BLaER1 treated with 17β-estradiol and CSF1 and Interleukin-3, amounts not matched to agents 10 nM and 100 nM (cell line): ENCODE results near the gene SWT1.

Experiments
- H3K27ac ChIP-seq, 11 experiments: shearing (Covaris generic); formaldehyde crosslinking; 2 replicates each; pipeline ENCODE4 v1.8.1; 2022
- H3K27me3 ChIP-seq, 11 experiments: shearing (Covaris generic); formaldehyde crosslinking; 2 replicates each; pipeline ENCODE4 v1.8.1; 2022
- H3K36me3 ChIP-seq, 11 experiments: shearing (Covaris generic); formaldehyde crosslinking; 2 replicates each; pipeline ENCODE4 v1.8.1; 2022
- H3K4me1 ChIP-seq, 10 experiments: shearing (Covaris generic); formaldehyde crosslinking; 2 replicates each; pipeline ENCODE4 v1.8.1; 2022
- H3K4me2 ChIP-seq, 11 experiments: shearing (Covaris generic); formaldehyde crosslinking; 2 replicates each; pipeline ENCODE4 v1.8.1; 2022
- H3K4me3 ChIP-seq, 10 experiments: shearing (Covaris generic); formaldehyde crosslinking; 2 replicates each; pipeline ENCODE4 v1.8.1; 2022
- H3K9ac ChIP-seq, 11 experiments: shearing (Covaris generic); formaldehyde crosslinking; 2 replicates each; pipeline ENCODE4 v1.8.1; 2022
- H3K9me3 ChIP-seq, 11 experiments: shearing (Covaris generic); formaldehyde crosslinking; replicated peaks in 1 of 11; 2 replicates each; pipeline ENCODE4 v1.8.1; 2022
- H4K20me1 ChIP-seq, 11 experiments: shearing (Covaris generic); formaldehyde crosslinking; 2 replicates each; pipeline ENCODE4 v1.8.1; 2022
- Cebpa-rat ChIP-seq, 11 experiments: shearing (Covaris generic); IDR thresholded peaks; 2 replicates each; pipeline ENCODE4 v1.8.1; 2022

The SWT1 gene

DNA sequence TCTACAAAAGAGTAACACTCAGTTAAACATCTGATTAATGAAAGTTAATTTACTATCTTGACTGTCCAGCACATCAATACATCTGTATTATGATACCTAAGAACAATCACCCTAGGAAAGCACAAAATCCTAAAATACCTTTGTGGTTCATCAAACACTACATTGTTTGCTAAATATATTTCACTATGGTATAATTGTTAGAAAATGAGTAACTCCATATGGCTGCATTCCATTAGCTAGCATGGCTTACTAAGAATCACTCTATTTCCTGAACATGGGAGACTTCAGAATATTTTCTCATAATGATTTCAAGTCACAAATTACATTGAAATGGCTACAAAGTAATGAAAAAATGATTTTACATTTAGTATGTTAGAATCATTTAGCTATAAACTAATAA is 12.7 kb upstream of the SWT1 start:
- Histone ChIP-seq H4K20me1 (no peaks in the 10 kb centered on the region), H3K27ac (no peak overlapping the region), H3K36me3 (peaks cover 40 to 96% (median 79%) of the 10 kb centered on the region in 11 experiments), H3K9ac (no peak overlapping the region), H3K4me2 (no peak overlapping the region), H3K4me1 (no peaks in the 10 kb centered on the region), H3K9me3 (no peaks in the 10 kb centered on the region), H3K27me3 (no peaks in the 10 kb centered on the region; a peak in 1 of 22 replicates), H3K4me3 (no peak overlapping the region)
- TF ChIP-seq Cebpa-rat (IDR thresholded peaks at IDR 0.05), result no peak

DNA sequence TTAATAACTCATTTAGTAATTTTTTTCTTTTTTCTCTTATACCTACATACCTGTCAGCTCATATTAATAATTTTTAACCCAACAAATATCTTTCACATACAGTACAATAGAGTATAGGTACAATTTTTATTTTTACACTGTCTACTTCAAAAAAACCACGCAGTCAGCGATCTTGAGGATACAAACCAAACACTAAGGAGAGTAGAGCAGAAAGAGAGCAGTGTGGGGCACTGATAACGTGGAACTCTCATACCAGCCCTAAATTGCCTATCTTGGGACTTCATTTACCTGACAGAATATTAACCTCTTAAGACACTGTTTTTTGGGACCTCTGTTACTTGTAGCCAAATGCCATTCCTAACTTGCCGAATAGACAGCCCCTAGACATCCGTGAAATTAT is 5.8 kb upstream of the SWT1 start:
- no peak overlapping the region for H3K9ac ChIP-seq

DNA sequence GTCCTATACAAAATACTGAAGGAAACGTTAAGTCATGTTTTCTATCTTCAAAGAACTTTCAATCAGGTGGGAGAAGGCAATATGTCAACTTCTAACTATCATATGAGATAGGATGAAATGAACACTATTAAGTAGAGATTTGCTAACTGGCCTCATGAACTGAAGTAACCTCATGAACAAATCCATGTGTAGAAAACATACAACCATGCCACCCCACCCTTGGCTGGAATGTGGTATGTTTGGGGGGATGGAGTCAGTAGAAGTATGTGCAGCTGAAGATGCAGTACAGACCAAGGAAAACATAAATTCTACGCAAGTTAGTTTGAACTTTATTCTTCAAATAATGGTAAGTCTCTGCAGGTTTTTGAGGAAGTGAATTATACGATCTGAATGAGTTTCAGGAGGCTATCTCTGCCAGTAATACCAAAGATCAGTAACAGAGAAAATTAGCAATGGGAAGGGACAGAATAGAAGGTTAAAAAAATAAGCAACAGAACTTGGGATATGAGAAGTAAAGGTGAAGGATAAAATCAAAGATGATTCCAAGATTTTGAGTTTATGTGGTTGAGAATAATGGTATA is 4.7 kb upstream of the SWT1 start:
- Histone ChIP-seq H3K9ac (no peak overlapping the region), H3K36me3 (peaks cover 28 to 46% (median 39%) of the 10 kb centered on the region in 11 experiments), H3K27ac (no peak overlapping the region), H4K20me1 (no peaks in the 10 kb centered on the region; a peak in 1 of 22 replicates), H3K4me1 (peaks cover 8 to 36% (median 20%) of the 10 kb centered on the region in 10 experiments; a peak in 19 of 20 replicates), H3K4me2 (peak overlapping the region in 3 of 11 experiments; percentile 6 to 98 (median 94); a peak in 4 of 22 replicates), H3K27me3 (no peaks in the 10 kb centered on the region), H3K4me3 (no peak overlapping the region), H3K9me3 (no peaks in the 10 kb centered on the region)
- TF ChIP-seq Cebpa-rat (IDR thresholded peaks at IDR 0.05), result no peak

More for the DNA sequence above, 5.8 kb upstream of the SWT1 start:
- Histone ChIP-seq H3K4me3 (no peak overlapping the region), H3K36me3 (peaks cover 29 to 56% (median 47%) of the 10 kb centered on the region in 11 experiments), H3K27me3 (no peaks in the 10 kb centered on the region), H3K4me2 (no peak overlapping the region), H3K27ac (no peak overlapping the region), H3K4me1 (peaks cover 8 to 36% (median 20%) of the 10 kb centered on the region in 10 experiments; a peak in 19 of 20 replicates), H4K20me1 (no peaks in the 10 kb centered on the region; a peak in 1 of 22 replicates), H3K9me3 (no peaks in the 10 kb centered on the region)
- no peak for TF ChIP-seq Cebpa-rat (IDR thresholded peaks at IDR 0.05)

DNA sequence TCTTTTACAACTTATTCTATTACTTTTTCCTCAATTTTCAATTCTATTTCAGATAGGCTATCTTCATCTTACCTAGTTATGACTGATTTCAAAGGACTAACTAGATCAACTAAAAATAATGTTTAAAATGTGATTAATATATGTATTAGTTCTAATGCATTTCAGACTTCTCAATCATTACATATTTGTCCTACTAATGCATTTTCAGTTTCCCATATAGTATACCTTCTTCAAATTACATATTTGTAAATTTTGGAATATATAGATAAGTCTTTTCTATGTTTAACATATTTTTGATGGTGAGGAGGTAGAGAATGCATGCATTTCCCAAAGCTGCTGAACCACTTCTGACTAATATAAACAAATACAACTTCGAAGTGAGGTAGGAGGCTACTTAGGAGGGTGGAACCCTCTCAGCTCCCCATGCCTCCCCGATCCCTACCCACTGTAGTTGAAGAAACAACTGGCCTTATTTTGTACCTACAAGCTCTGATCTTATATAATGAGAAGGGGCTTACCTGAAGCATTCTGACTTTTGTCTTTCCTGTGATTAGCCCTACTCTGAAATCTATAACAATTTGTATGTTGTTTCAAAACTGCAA is 2.0 kb upstream of the SWT1 start:
- Histone ChIP-seq H3K4me1 (peaks cover 21 to 56% (median 33%) of the 10 kb centered on the region in 10 experiments), H3K9me3 (no peaks in the 10 kb centered on the region), H3K27ac (peak overlapping the region in 4 of 11 experiments; percentile 13 to 99 (median 96); a peak in 5 of 22 replicates), H3K4me3 (peak overlapping the region; percentile 72 to 96 (median 84); a peak in 16 of 20 replicates), H3K9ac (peak overlapping the region in 10 of 11 experiments; percentile 33 to 98 (median 96); a peak in 13 of 22 replicates), H3K27me3 (no peaks in the 10 kb centered on the region), H4K20me1 (no peaks in the 10 kb centered on the region; a peak in 1 of 22 replicates), H3K36me3 (peaks cover 7 to 19% (median 13%) of the 10 kb centered on the region in 11 experiments), H3K4me2 (peak overlapping the region; percentile 72 to 98 (median 88))
- TF ChIP-seq Cebpa-rat (IDR thresholded peaks at IDR 0.05), result no peak

DNA sequence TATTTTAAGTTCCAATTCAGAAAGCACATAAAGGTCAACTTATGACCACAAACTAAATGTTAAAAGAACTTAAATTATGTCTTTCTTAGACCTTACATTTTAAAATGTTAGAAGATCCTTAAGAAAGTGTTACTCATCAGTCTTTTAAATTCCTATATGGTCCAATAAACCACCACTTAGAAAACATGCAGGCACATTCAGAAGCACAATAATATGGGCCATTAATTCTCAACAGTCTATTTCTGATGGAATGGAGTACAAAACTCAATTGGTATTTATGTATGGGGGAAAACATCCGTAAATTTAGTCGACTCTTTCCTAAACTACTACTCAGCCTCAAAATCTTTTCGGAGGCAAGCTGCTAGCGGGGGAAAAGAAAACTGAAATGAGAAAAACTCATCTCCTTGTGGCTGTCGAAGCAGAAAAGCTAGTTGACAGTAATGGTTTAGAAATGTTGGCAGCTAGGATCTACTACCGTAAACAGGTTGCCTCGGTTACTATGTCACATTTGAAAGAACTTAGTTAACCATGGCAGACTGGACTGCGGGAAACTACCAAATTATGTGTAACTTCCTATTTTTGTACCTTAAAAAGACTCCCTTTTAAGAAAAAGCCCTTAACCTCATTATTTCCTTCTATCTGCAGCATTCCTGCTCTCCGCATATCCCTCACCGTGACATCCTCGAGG is 1.2 kb upstream of the SWT1 start:
- Histone ChIP-seq H3K4me2 (peak overlapping the region; percentile 72 to 98 (median 88)), H4K20me1 (no peaks in the 10 kb centered on the region; a peak in 1 of 22 replicates), H3K4me3 (peak overlapping the region; percentile 72 to 96 (median 84)), H3K36me3 (peaks cover 1 to 12% (median 6%) of the 10 kb centered on the region in 11 experiments; a peak in 21 of 22 replicates), H3K9ac (peak overlapping the region; percentile 92 to 98 (median 96)), H3K27ac (peak overlapping the region; percentile 91 to 99 (median 96)), H3K27me3 (no peaks in the 10 kb centered on the region), H3K4me1 (peaks cover 24 to 60% (median 34%) of the 10 kb centered on the region in 10 experiments), H3K9me3 (no peaks in the 10 kb centered on the region)
- no peak for TF ChIP-seq Cebpa-rat (IDR thresholded peaks at IDR 0.05)

DNA sequence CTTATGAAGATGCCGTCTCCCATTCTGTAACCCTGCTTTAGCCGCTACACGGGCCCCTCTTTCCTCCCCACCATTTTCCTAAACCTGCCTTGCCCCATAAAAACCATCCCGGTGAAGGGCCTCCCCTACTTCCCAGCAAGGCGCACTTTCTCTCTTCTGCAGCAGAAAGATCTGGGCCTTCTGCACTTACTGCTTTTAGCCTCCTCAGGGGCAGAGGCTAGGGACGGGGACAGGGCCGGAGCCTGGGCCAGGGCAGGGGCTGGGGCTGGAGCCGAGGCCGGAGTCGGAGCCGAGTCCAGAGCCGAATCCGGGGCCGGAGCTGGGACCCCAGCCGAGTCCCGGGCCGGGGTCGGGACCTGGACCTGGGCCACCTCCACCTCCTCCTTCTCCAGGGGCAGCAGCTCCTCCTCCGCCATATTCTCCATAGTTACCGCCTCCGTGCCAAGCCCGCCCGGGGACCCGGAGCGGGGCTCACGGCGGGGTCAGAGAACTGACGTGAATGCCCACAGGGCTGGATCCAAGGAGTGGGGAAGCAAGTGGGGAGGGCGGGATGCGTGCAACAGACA is 596 bp upstream of the SWT1 start:
- no peak for TF ChIP-seq Cebpa-rat (IDR thresholded peaks at IDR 0.05)
- peak overlapping the region; percentile 72 to 96 (median 84) for H3K4me3 ChIP-seq
- no peaks in the 10 kb centered on the region for H3K27me3 ChIP-seq
- no peaks in the 10 kb centered on the region for H3K9me3 ChIP-seq
- H3K27ac ChIP-seq, result peak overlapping the region; percentile 91 to 99 (median 96)
- H3K4me1 ChIP-seq, result peaks cover 24 to 62% (median 34%) of the 10 kb centered on the region in 10 experiments
- peaks cover 0 to 12% (median 2%) of the 10 kb centered on the region in 11 experiments; a peak in 9 of 22 replicates for H3K36me3 ChIP-seq
- H3K4me2 ChIP-seq, result peak overlapping the region; percentile 72 to 98 (median 88)
- peak overlapping the region; percentile 92 to 98 (median 96) for H3K9ac ChIP-seq
- H4K20me1 ChIP-seq, result no peaks in the 10 kb centered on the region; a peak in 1 of 22 replicates

DNA sequence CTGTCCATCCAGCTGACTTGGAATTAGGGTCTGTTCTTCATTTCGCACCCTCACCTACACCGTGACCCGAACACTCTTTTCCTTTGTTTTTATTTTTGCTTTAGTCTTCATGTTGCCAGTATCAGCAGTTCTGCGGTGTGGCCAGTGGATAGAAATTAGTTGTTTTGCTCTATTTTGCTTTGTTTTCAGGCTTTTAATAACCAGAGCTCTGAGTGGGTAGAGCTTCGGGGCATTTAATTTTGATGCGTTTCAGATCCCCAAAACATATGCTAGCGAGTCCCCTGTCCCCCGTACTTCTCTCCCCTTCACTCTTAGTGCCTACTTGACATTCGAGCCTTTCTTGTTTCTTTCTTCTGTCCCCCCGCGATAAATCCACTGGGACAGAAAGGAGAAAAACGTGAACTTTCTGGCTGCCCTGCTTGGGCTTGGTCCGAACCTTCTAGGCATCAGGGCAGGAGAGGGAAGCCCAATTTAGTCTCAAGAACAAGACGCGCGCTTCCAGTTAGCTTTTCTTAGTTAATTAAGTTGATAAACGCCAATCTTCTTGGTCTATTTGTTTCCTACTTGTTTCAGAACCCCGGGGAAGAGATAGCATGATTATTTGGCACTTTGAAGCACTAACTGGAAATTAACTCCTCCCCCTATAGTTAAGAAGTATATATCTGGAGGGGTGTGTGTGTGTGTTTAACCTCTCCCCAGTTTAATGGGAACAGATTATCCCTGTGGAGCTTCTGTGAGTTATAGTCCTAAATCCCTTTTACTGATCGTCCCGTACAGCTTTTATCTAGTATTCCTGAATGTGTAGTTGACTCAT is 839 bp downstream of the SWT1 start:
- peak overlapping the region; percentile 33 to 99 (median 96) for H3K27ac ChIP-seq
- H3K36me3 ChIP-seq, result peaks cover 0 to 21% (median 0%) of the 10 kb centered on the region in 11 experiments; a peak in 5 of 22 replicates
- H3K9ac ChIP-seq, result peak overlapping the region; percentile 92 to 98 (median 96)
- H3K4me1 ChIP-seq, result peaks cover 24 to 55% (median 34%) of the 10 kb centered on the region in 10 experiments
- no peaks in the 10 kb centered on the region; a peak in 1 of 22 replicates for H4K20me1 ChIP-seq
- H3K4me3 ChIP-seq, result peak overlapping the region; percentile 72 to 96 (median 84)
- TF ChIP-seq Cebpa-rat (IDR thresholded peaks at IDR 0.05), result no peak
- H3K9me3 ChIP-seq, result no peaks in the 10 kb centered on the region
- H3K4me2 ChIP-seq, result peak overlapping the region; percentile 87 to 98 (median 94)
- no peaks in the 10 kb centered on the region for H3K27me3 ChIP-seq

DNA sequence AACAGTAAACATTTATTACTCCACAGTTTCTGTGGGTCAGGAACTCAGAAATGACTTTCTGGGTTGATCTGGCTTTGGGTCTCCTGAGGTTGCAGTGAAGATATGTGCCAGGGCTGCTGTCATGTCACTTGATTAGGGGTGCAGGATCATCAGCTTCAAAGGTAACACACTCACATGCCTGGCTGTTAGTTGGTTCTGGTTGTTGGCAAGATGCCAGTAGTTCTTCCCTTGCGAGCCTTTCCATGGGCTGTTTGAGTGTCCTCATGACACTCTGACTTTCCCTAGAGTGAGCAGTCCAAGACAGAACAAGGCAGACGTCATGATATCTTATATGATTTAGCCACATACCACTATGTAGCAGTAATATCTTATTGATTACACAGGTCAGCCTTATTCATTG is 1.8 kb downstream of the SWT1 start:
- Histone ChIP-seq H3K4me1 (peaks cover 24 to 45% (median 31%) of the 10 kb centered on the region in 10 experiments), H3K9ac (peak overlapping the region in 1 of 11 experiments; percentile 97; a peak in 1 of 22 replicates), H3K36me3 (peaks cover 0 to 31% (median 0%) of the 10 kb centered on the region in 11 experiments; a peak in 6 of 22 replicates), H3K9me3 (no peaks in the 10 kb centered on the region), H4K20me1 (no peaks in the 10 kb centered on the region; a peak in 1 of 22 replicates), H3K4me3 (no peak overlapping the region), H3K27ac (no peak overlapping the region), H3K27me3 (no peaks in the 10 kb centered on the region), H3K4me2 (peak overlapping the region in 7 of 11 experiments; percentile 15 to 97 (median 93); a peak in 7 of 22 replicates)
- no peak for TF ChIP-seq Cebpa-rat (IDR thresholded peaks at IDR 0.05)
